ENCODE results near the gene LOC101059915.

Gene LOC101059915

DNA sequence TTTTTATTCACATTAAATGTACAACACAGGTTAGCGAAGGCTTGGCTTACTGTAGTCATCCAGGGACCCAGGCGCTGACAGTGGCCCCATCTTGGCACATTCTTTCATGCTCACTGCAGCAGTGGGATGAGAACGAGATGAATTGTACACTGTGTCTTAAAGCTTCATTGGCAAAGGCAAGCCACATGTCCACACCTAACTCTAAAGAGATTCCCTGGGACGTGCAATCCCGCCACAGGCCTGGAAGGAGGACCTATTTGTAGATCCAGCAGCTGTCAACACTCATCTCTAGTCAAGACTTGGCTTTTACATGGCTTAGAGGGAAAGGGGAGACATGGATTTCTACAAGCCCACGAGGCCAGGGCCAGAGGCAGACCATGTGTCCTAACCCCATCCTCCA, 33.0 kb upstream of the LOC101059915 start:
- no peak overlapping the region for H2AFZ ChIP-seq (ENCODE audit: low read depth, low read length)
- H4K20me1 ChIP-seq (ENCODE audit: insufficient read depth): no peaks in the 10 kb centered on the region
- no peak overlapping the region for H3K4me2 ChIP-seq (ENCODE audit: low read length)
- H3K27ac ChIP-seq (ENCODE audit: low read length): no peak overlapping the region
- no peaks in the 10 kb centered on the region for H3K9me2 ChIP-seq (ENCODE audit: insufficient read depth, low read length)
- H3K27me3 ChIP-seq (ENCODE audit: insufficient read depth, low read depth, low read length): no peaks in the 10 kb centered on the region
- H3K9me3 ChIP-seq (ENCODE audit: low read length): no peaks in the 10 kb centered on the region
- no peaks in the 10 kb centered on the region for H3K36me3 ChIP-seq (ENCODE audit: insufficient read depth, low read length)
- no peak overlapping the region for H3K4me3 ChIP-seq (ENCODE audit: low read length)
- H3K9ac ChIP-seq (ENCODE audit: low read length): no peak overlapping the region
- no peaks in the 10 kb centered on the region for H3K79me2 ChIP-seq (replicated peaks; ENCODE audit: insufficient read depth, low read length)
- no peaks in the 10 kb centered on the region for H3F3A ChIP-seq (ENCODE audit: insufficient read depth, low read length, poor library complexity, severe bottlenecking)
- TF ChIP-seq, protein P1, sequence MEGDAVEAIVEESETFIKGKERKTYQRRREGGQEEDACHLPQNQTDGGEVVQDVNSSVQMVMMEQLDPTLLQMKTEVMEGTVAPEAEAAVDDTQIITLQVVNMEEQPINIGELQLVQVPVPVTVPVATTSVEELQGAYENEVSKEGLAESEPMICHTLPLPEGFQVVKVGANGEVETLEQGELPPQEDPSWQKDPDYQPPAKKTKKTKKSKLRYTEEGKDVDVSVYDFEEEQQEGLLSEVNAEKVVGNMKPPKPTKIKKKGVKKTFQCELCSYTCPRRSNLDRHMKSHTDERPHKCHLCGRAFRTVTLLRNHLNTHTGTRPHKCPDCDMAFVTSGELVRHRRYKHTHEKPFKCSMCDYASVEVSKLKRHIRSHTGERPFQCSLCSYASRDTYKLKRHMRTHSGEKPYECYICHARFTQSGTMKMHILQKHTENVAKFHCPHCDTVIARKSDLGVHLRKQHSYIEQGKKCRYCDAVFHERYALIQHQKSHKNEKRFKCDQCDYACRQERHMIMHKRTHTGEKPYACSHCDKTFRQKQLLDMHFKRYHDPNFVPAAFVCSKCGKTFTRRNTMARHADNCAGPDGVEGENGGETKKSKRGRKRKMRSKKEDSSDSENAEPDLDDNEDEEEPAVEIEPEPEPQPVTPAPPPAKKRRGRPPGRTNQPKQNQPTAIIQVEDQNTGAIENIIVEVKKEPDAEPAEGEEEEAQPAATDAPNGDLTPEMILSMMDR (IDR thresholded peaks at IDR 0.05; ENCODE audit: poor library complexity, severe bottlenecking): no peak
- TF ChIP-seq SMC3 (conservative IDR thresholded peaks at IDR 0.05; ENCODE audit: poor library complexity): no peak
- no peak for TF ChIP-seq EP300 (conservative IDR thresholded peaks at IDR 0.05; ENCODE audit: poor library complexity, severe bottlenecking)
- no peak for TF ChIP-seq TAF1 (IDR thresholded peaks at IDR 0.05; ENCODE audit: low read depth)
- no peak for TF ChIP-seq RAD21 (conservative IDR thresholded peaks at IDR 0.05)
- TF ChIP-seq, protein P2, sequence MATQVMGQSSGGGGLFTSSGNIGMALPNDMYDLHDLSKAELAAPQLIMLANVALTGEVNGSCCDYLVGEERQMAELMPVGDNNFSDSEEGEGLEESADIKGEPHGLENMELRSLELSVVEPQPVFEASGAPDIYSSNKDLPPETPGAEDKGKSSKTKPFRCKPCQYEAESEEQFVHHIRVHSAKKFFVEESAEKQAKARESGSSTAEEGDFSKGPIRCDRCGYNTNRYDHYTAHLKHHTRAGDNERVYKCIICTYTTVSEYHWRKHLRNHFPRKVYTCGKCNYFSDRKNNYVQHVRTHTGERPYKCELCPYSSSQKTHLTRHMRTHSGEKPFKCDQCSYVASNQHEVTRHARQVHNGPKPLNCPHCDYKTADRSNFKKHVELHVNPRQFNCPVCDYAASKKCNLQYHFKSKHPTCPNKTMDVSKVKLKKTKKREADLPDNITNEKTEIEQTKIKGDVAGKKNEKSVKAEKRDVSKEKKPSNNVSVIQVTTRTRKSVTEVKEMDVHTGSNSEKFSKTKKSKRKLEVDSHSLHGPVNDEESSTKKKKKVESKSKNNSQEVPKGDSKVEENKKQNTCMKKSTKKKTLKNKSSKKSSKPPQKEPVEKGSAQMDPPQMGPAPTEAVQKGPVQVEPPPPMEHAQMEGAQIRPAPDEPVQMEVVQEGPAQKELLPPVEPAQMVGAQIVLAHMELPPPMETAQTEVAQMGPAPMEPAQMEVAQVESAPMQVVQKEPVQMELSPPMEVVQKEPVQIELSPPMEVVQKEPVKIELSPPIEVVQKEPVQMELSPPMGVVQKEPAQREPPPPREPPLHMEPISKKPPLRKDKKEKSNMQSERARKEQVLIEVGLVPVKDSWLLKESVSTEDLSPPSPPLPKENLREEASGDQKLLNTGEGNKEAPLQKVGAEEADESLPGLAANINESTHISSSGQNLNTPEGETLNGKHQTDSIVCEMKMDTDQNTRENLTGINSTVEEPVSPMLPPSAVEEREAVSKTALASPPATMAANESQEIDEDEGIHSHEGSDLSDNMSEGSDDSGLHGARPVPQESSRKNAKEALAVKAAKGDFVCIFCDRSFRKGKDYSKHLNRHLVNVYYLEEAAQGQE (IDR thresholded peaks at IDR 0.05; ENCODE audit: borderline replicate concordance): no peak
- no peak for TF ChIP-seq POLR2AphosphoS5 (IDR thresholded peaks at IDR 0.05)
- no peak for TF ChIP-seq MXI1 (conservative IDR thresholded peaks at IDR 0.05; ENCODE audit: poor library complexity, severe bottlenecking)

DNA sequence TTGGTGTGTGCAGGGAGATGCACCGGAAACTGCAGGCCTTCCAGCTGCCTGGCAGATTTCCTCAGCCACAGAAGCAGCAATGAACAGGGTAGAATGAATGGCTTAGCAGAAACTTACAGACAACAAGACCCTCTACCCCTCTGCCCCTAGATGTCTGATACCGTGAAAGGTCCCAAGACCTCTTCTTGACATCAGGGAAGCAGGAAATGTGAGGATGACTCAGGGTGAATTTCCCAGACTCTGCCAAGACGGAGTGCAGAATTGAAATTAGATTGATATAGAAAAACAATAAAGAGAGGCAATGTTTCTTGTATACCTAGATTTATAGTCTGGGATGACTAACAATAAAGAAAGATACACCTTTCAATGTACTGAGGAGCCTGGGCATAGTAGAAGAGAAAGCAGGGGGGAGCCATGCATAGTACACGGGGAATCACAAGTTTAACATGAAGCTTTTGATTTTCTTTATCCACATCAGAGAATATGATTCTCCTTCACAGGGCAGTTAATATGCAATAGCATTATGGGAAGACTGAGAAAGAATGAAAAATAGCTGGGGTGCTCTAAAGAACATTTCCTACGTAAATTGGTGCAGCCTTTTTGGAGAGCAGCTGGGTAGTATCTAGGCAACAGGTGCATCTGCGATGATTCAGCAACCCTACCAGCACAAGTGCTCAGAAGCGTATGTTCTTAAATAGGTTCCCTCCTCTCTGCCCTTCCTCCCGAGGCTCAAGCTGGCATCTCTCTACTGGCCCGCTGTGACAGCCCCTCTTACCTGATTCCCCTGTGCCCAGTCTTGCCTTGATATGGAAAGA, 30.7 kb upstream of the LOC101059915 start:
- Histone ChIP-seq H4K20me1 (ENCODE audit: insufficient read depth) (no peaks in the 10 kb centered on the region), H3K79me2 (replicated peaks; ENCODE audit: insufficient read depth, low read length) (no peaks in the 10 kb centered on the region), H3K9ac (ENCODE audit: low read length) (no peak overlapping the region), H3K27ac (ENCODE audit: low read length) (no peak overlapping the region), H2AFZ (ENCODE audit: low read depth, low read length) (no peak overlapping the region), H3K4me3 (ENCODE audit: low read length) (no peak overlapping the region), H3K4me2 (ENCODE audit: low read length) (no peak overlapping the region), H3K36me3 (ENCODE audit: insufficient read depth, low read length) (no peaks in the 10 kb centered on the region), H3F3A (ENCODE audit: insufficient read depth, low read length, poor library complexity, severe bottlenecking) (no peaks in the 10 kb centered on the region), H3K9me2 (ENCODE audit: insufficient read depth, low read length) (no peaks in the 10 kb centered on the region), H3K9me3 (ENCODE audit: low read length) (no peaks in the 10 kb centered on the region), H3K27me3 (ENCODE audit: insufficient read depth, low read depth, low read length) (no peaks in the 10 kb centered on the region)
- TF ChIP-seq POLR2AphosphoS5 (IDR thresholded peaks at IDR 0.05) (no peak), SMC3 (conservative IDR thresholded peaks at IDR 0.05; ENCODE audit: poor library complexity) (no peak), EP300 (conservative IDR thresholded peaks at IDR 0.05; ENCODE audit: poor library complexity, severe bottlenecking) (no peak), MXI1 (conservative IDR thresholded peaks at IDR 0.05; ENCODE audit: poor library complexity, severe bottlenecking) (no peak), EZH2 (IDR thresholded peaks at IDR 0.05; ENCODE audit: borderline replicate concordance, insufficient read depth, low read length, poor library complexity, severe bottlenecking) (no peak), TAF1 (IDR thresholded peaks at IDR 0.05; ENCODE audit: low read depth) (no peak)
- TF ChIP-seq, protein P2 (IDR thresholded peaks at IDR 0.05; ENCODE audit: borderline replicate concordance): no peak
- TF ChIP-seq, protein P1 (IDR thresholded peaks at IDR 0.05; ENCODE audit: poor library complexity, severe bottlenecking): no peak

All from neural cell (in vitro differentiated cells).